ENCODE data around the gene ZC2HC1B. TPM values are rescaled to one million over a fixed set of nuclear protein-coding genes. Genes with fewer than 3 reads are reported as not detected.

The ZC2HC1B gene
- total and polyA plus RNA-seq, 4 experiments from 2014 or later, result not detected

DNA sequence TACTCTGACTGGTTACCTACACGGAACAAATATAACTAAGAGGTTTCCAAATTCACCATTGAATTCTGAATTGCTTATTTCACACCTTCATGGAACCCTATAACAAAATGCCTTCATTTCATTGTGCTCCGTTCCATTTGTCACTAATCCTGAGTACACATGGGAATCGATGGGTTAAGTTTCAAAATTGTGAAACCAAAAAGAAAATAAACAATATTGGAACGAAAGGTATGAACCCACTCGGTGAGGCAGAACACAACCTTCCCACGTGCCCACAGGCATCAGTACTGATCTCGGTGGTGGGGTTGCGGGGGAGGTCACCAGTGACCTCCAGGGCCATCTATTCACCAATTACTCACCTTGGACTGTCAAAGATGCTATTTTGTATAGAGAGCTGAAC lies 109.8 kb downstream of the ZC2HC1B start:
- intact Hi-C loops (cut with micrococcal nuclease), result no loop called here
- Mint-ChIP-seq H3K27ac (no peak overlapping the region), H3K4me1 (peaks cover 0 to 6% (median 4%) of the 10 kb centered on the region in 4 donors), H3K4me3 (no peak overlapping the region), H3K9me3 (no peaks in the 10 kb centered on the region), H3K27me3 (peaks cover 0 to 3% of the 10 kb centered on the region in 2 donors), H3K36me3 (no peaks in the 10 kb centered on the region)
- H3K9me3 ChIP-seq (ENCODE audit: control insufficient read depth in 1 of 2, low read length in 2 of 2), result no peaks in the 10 kb centered on the region
- ChIA-PET POLR2A (ENCODE audit: partially characterized antibody) (no interaction called here), CTCF (ENCODE audit: partially characterized antibody) (interaction anchor here (1.8 kb wide), 1 partner anchor 11 kb away, joined by 4 read pairs; no protein-coding TSS in a partner anchor)
- H3K27me3 ChIP-seq (ENCODE audit: insufficient read depth, low read length), result no peaks in the 10 kb centered on the region
- DNase-seq, result no peak
- H3K4me3 ChIP-seq (ENCODE audit: low read length in 2 of 2), result no peak overlapping the region
- H3K36me3 ChIP-seq (ENCODE audit: insufficient read depth, low read length), result no peaks in the 10 kb centered on the region
- H3K4me1 ChIP-seq (ENCODE audit: insufficient read depth, low read length), result no peaks in the 10 kb centered on the region
- H3K27ac ChIP-seq (ENCODE audit: low read depth, low read length), result no peak overlapping the region

DNA sequence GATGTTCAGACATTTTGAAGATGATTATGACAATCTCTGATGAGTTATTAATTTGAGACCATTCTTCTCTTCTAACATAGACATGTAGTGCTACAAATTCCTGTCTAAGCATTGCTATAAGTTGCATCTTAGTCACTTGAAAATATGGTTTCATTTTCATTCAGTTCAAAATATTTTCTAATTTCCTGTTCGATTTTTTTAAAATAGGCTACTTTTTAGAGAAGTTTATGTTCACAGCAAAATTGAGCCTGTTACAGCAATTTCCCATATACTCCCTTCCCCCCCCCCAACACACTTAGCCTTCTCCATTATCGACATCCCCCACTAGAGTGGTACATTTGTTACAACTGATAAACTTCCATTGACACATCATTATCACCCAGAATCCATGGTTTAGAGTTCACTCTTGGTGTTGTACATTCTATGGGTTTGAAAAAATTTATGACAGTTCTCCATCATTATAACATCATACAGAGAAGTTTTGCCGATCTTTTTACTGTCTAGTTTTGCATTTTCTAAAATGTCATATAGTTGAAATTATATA lies 112.6 kb downstream of the ZC2HC1B start:
- no peaks in the 10 kb centered on the region for H3K36me3 Mint-ChIP-seq
- Histone ChIP-seq H3K27ac (ENCODE audit: low read depth, low read length) (no peak overlapping the region), H3K36me3 (ENCODE audit: insufficient read depth, low read length) (no peaks in the 10 kb centered on the region), H3K27me3 (ENCODE audit: insufficient read depth, low read length) (no peaks in the 10 kb centered on the region), H3K9me3 (ENCODE audit: control insufficient read depth in 1 of 2, low read length in 2 of 2) (no peaks in the 10 kb centered on the region), H3K4me1 (ENCODE audit: insufficient read depth, low read length) (no peaks in the 10 kb centered on the region), H3K4me3 (ENCODE audit: low read length in 2 of 2) (no peak overlapping the region)
- H3K4me1 Mint-ChIP-seq, result peaks cover 0 to 6% (median 4%) of the 10 kb centered on the region in 4 donors
- peak overlapping the region in 1 of 7 donors; percentile 2 for H3K27ac Mint-ChIP-seq
- ChIA-PET POLR2A (ENCODE audit: partially characterized antibody) (no interaction called here), CTCF (ENCODE audit: partially characterized antibody) (no interaction called here)
- H3K27me3 Mint-ChIP-seq, result no peaks in the 10 kb centered on the region
- peaks cover 0 to 6% (median 2%) of the 10 kb centered on the region in 8 donors for H3K9me3 Mint-ChIP-seq
- intact Hi-C loops (cut with micrococcal nuclease), result no loop called here
- H3K4me3 Mint-ChIP-seq, result no peak overlapping the region
- no peak for DNase-seq

DNA sequence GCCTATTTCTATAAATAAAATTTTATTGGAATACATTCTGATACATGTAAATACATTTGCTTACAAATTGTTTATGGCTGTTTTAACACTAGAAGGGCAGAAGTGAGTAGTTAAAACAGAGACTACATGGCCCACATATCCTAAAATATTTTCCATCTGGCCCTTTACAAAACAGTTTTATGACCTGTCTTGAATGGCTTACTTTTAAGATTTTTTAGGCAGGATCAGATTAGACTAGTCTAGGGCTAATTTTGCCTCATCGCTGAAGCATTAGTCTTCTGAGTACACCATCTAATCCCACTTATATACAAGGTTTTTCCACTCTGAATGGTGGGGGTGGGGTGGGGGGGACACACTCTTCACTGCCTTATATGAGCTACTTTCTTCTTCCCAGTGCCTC lies 116.6 kb downstream of the ZC2HC1B start:
- H3K27me3 ChIP-seq (ENCODE audit: insufficient read depth, low read length), result no peaks in the 10 kb centered on the region
- no peak for DNase-seq
- ChIA-PET POLR2A (ENCODE audit: partially characterized antibody) (no interaction called here), CTCF (ENCODE audit: partially characterized antibody) (interaction anchor here (0.7 to 2.1 kb wide), 3 partner anchors 28 to 41 kb away, joined by 3 to 6 read pairs (median 5); no protein-coding TSS in a partner anchor)
- Mint-ChIP-seq H3K27me3 (no peaks in the 10 kb centered on the region), H3K9me3 (peaks cover 0 to 6% (median 2%) of the 10 kb centered on the region in 8 donors), H3K27ac (no peak overlapping the region), H3K4me1 (peaks cover 0 to 6% (median 4%) of the 10 kb centered on the region in 4 donors), H3K4me3 (no peak overlapping the region), H3K36me3 (no peaks in the 10 kb centered on the region)
- H3K4me3 ChIP-seq (ENCODE audit: low read length in 2 of 2), result no peak overlapping the region
- no peaks in the 10 kb centered on the region for H3K9me3 ChIP-seq (ENCODE audit: control insufficient read depth in 1 of 2, low read length in 2 of 2)
- H3K4me1 ChIP-seq (ENCODE audit: insufficient read depth, low read length), result no peaks in the 10 kb centered on the region
- no peak overlapping the region for H3K27ac ChIP-seq (ENCODE audit: low read depth, low read length)
- intact Hi-C loops (cut with micrococcal nuclease), result no loop called here
- no peaks in the 10 kb centered on the region for H3K36me3 ChIP-seq (ENCODE audit: insufficient read depth, low read length)

DNA sequence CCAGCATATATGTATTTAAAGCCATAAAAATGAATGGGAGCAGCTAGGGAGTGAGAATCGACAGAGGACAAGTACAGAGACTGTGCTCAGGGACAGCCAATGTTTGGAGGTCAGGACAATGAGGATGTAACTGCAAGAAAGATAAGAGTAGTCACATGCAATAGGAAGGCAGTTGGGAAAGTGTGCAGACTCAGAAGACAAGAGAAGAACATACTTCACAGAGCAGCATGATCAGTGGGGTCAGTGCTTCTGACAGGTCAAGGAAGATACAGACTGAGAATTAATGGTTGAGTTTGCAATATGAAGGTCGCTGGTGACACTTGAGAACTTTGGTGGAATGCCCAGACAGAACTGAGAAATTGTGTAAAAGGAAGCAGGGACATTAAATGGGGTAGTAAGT lies 118.7 kb downstream of the ZC2HC1B start:
- POLR2A ChIA-PET (ENCODE audit: partially characterized antibody), result no interaction called here
- no peaks in the 10 kb centered on the region for H3K27me3 Mint-ChIP-seq
- no peaks in the 10 kb centered on the region for H3K36me3 Mint-ChIP-seq

DNA sequence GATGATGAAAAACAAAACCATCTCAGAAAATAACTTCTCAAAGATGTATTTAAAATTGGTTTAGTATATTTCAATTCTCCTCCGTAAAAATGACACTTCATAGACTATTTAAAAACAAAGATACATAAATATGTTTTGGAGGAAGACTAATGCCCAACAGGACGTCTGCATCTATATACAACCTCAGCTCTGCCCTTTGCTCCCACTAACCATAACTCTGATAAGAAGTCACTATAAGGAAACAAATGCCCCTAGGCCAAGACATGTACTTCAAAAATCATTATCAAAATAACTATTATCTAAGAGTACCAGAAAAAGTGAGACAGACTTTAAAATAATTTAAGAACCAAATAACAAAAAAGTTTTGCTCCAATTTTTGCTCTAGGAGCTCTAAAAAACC lies 120.4 kb downstream of the ZC2HC1B start:
- no peak for DNase-seq
- Histone ChIP-seq H3K27ac (ENCODE audit: low read depth, low read length) (no peak overlapping the region), H3K27me3 (ENCODE audit: insufficient read depth, low read length) (no peaks in the 10 kb centered on the region), H3K4me1 (ENCODE audit: insufficient read depth, low read length) (no peaks in the 10 kb centered on the region), H3K36me3 (ENCODE audit: insufficient read depth, low read length) (no peaks in the 10 kb centered on the region), H3K4me3 (ENCODE audit: low read length in 2 of 2) (no peak overlapping the region), H3K9me3 (ENCODE audit: control insufficient read depth in 1 of 2, low read length in 2 of 2) (no peaks in the 10 kb centered on the region)
- CTCF ChIA-PET (ENCODE audit: partially characterized antibody), result no interaction called here
- Mint-ChIP-seq H3K4me1 (no peaks in the 10 kb centered on the region), H3K9me3 (peaks cover 0 to 9% (median 3%) of the 10 kb centered on the region in 8 donors), H3K36me3 (no peaks in the 10 kb centered on the region), H3K27me3 (peaks cover 0 to 1% of the 10 kb centered on the region in 2 donors), H3K4me3 (no peak overlapping the region), H3K27ac (no peak overlapping the region)
- intact Hi-C loops (cut with micrococcal nuclease), result no loop called here
- POLR2A ChIA-PET (ENCODE audit: partially characterized antibody), result no interaction called here

More for the DNA sequence above, 118.7 kb downstream of the ZC2HC1B start:
- H3K4me1 Mint-ChIP-seq, result no peaks in the 10 kb centered on the region
- H3K27ac ChIP-seq (ENCODE audit: low read depth, low read length), result no peak overlapping the region
- no peak overlapping the region for H3K4me3 ChIP-seq (ENCODE audit: low read length in 2 of 2)
- peaks cover 0 to 6% (median 2%) of the 10 kb centered on the region in 8 donors for H3K9me3 Mint-ChIP-seq
- DNase-seq, result no peak
- H3K9me3 ChIP-seq (ENCODE audit: control insufficient read depth in 1 of 2, low read length in 2 of 2), result no peaks in the 10 kb centered on the region
- CTCF ChIA-PET (ENCODE audit: partially characterized antibody), result interaction anchor here (0.7 kb wide), 1 partner anchor 43 kb away, joined by 3 read pairs; no protein-coding TSS in a partner anchor
- H3K36me3 ChIP-seq (ENCODE audit: insufficient read depth, low read length), result no peaks in the 10 kb centered on the region
- no peaks in the 10 kb centered on the region for H3K4me1 ChIP-seq (ENCODE audit: insufficient read depth, low read length)
- H3K27me3 ChIP-seq (ENCODE audit: insufficient read depth, low read length), result no peaks in the 10 kb centered on the region
- intact Hi-C loops (cut with micrococcal nuclease), result no loop called here
- no peak overlapping the region for H3K4me3 Mint-ChIP-seq
- H3K27ac Mint-ChIP-seq, result no peak overlapping the region

DNA sequence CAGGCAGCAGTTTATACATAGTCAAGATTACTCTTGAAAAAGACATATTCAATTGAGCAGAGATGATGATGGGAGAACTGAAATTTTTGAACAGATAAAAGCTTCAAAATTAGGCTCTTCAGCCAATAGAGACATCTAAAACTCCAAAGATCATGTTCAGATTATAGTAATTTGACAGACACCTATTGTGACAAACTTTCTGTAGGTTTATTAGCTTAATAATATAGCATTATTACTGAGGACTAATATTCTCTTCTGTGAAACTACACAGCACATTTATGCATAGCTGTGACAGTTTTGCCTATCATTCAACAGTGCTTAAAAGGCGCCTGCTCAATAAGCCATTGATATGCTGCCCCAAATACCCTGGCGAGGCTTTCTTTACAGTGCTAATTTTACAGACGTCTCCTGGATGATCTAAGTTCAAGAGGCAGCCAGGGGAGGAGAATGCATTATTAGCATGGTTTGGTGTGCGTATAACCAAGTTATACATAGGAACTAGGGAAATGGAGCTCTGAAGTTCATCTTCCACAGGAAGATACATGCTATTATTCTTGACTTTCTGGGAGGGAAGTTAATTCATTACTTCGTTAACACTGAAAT lies 122.3 kb downstream of the ZC2HC1B start:
- Histone ChIP-seq H3K4me1 (ENCODE audit: insufficient read depth, low read length) (no peaks in the 10 kb centered on the region), H3K36me3 (ENCODE audit: insufficient read depth, low read length) (no peaks in the 10 kb centered on the region), H3K27me3 (ENCODE audit: insufficient read depth, low read length) (no peaks in the 10 kb centered on the region), H3K9me3 (ENCODE audit: control insufficient read depth in 1 of 2, low read length in 2 of 2) (no peaks in the 10 kb centered on the region), H3K27ac (ENCODE audit: low read depth, low read length) (no peak overlapping the region), H3K4me3 (ENCODE audit: low read length in 2 of 2) (no peak overlapping the region)
- H3K27ac Mint-ChIP-seq, result no peak overlapping the region
- POLR2A ChIA-PET (ENCODE audit: partially characterized antibody), result no interaction called here
- H3K9me3 Mint-ChIP-seq, result peaks cover 0 to 5% (median 0%) of the 10 kb centered on the region in 8 donors
- no peaks in the 10 kb centered on the region for H3K36me3 Mint-ChIP-seq
- no peaks in the 10 kb centered on the region for H3K4me1 Mint-ChIP-seq
- peaks cover 0 to 5% of the 10 kb centered on the region in 2 donors for H3K27me3 Mint-ChIP-seq
- intact Hi-C loops (cut with micrococcal nuclease), result no loop called here
- H3K4me3 Mint-ChIP-seq, result no peak overlapping the region
- CTCF ChIA-PET (ENCODE audit: partially characterized antibody), result no interaction called here
- no peak for DNase-seq
